Urothelium cell line (cell line): ENCODE measurements around the gene SETD6.
A peak's percentile ranks its signal among the peaks of the same experiment; 100 is the strongest.

Experiments used
- DNase-seq: peaks from one replicate; pipeline ENCODE4 v3.0.0; 2011; ENCODE audit warnings: low spot score, mixed read lengths
- FAIRE-seq: peaks from 2 replicates; lab custom pipeline; 2011; peaks lifted over from hg19 to GRCh38; lab: Jason Lieb, UNC

SETD6 gene

DNA sequence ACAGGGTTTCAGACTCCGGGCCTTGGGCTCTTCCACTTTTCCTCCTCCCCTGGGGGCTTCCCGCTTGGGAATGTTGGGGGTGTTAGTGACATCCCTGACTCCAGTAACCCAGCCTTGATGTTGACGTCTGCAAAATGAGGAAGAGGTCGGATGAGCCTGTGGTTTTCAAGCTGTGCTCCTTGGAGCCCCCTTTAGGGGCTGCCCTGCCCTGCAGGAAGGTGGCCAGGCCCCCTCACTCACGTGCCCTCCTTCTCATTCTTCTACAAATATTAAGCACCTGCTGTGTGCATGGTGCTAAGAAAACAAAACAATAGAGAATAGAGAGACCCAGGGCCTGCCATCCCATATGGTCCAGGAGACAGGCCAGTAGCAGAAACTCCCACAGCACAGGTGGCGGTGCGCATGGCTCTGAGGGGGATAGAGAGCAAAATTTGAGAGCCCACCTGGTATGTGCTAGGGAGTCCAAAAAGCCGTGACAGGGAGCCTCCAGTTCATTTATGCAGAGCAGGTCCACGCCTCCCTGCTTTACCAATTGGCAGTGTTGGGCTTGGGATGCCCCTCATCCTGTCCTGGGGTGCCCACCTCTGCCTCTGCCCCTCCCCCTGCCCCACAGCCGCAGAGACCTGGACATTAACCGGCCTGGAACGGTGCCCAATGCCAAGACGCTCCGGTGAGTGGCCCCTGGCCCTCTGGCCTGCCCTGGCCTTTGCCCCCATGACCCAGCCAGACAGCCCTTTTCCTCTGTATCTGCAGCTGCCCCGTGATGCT, 7.9 kb upstream of the SETD6 start:
- no peak for DNase-seq
- FAIRE-seq, result no peak

DNA sequence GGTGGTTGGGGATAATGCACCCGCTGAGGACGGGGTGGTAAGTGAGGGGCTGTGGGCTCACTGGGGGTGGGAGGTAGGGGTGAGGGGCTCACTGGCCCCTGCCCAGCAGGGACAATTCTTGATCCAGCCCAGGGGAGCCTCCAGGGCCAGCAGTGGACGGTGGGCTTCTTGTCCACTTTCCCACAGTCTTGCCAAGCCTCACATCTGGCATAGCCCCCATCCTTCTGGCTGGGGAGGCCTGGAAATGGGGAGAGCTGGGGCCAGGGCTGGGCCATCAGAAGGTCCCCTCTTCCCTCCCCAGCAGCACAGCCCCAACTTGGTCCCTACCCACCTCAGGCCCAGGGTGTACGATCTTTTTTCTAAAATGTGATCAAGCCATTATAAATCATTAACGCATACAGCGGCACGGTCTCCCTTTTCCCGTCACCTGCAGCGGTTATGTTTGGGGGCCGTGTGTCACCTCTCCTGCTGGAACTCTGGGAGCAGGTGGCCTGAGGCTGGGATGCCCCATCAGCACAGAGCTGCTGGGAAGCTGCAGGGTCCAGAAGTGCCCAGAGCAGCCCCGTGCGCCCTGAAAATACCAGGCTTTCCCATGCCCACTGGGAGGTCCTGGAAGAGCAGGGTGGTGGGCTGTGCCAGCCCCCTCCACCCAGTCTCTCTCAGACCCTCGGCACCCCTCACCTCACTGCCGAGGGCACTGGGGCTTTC, 7.2 kb upstream of the SETD6 start:
- FAIRE-seq (no peak), DNase-seq (no peak)

DNA sequence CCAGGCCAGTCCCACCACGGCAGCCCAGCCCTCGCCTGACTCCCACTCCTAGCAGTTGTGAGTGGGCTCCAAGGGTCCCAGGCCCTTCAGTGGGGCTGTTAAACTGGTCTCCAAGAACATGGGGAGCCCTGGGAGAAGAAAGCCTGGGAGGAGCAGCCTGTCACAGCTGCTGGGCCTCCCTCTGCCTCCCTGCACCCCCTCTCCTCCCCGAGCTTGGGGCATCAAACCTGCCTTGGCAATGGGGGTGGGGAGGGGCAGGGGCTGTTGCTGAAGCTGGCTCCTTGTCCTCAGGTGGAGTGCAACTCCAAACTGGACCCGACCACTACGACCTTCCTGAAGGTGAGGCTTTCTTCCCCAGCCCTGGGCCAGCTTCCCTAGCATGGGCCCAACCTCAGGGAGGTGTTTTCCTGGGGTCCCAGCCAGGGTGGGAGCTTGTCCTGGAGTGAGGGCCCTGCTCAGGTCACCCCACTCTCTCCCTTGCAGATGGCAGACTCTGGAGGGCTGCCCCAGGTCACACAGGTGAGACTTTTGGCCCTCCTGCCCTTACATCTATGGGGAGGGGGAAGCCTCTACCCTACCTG, 6.6 kb upstream of the SETD6 start:
- no peak for FAIRE-seq
- DNase-seq, result no peak

DNA sequence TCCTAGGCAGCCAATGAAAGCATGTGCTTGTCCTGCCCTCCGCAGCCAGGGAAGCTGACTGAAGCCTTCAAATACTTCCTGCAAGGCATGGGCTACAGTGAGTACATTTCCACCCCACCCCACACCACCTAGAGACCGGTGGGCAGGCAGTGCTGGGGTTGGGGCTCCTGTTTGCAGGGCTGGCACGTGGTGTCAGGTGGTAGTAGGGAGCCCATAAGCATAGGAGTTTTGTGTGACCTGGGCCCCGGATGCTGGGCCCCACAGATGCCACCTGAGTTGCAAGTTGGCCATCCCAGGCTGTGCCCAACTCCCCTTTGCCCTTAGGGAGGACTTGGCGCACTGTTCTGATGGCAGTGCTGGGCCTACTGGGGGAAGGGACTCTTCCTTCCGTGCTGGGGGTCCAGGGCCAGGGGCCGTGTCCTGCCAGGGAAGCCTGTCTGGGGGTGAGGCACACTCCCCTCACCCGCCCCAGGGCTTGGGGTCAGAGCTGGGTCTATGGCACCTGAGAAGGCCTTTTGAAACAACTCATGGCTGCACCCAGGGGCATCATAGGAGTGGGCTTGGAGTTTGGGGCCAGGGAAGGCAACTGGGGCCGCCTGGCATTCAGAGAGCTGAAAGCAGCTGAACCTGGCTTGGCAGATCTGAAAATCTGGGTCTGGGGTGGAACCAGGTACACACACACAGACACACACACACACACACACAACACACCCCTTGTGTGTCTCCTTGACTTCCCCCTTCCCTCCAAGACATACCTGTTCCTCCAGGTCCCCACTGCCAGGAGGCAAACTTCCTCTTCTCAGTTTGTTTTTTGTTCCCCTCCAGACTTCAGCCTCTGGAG, 5.8 kb upstream of the SETD6 start:
- DNase-seq (no peak), FAIRE-seq (no peak)

DNA sequence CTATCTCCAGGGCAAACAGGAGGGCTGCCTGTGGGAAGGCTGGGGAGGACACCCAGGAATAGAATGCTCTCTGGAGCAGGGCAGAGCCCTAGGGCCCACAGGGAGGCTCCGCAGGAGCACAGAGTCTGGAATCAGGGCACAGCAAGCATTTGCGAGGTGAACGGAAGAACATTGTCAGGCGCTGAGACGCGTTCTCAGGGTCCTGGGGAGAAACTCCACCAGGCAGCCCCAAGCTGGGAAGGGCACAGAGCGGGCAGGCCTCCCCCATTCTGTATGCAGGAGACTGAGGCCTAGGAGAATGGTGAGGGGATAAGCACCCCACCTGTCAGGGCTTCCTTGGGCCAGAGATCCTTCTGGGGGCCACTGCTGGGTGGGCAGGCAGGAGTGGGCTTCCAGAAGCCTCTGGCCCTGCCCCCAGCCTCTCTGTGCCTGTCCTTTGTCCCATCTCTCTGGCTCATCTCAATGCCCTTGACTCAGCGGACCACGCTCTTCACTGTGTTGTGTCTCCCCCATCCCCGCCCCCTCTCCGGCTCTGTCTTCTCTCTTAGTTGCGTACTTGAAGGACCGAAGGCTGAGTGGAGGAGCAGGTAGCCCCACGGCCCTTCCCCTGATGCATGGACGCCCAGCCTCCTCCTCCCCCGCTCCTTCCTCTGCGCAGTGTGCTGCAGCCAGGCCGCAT, 5.1 kb upstream of the SETD6 start:
- DNase-seq (no peak), FAIRE-seq (no peak)

DNA sequence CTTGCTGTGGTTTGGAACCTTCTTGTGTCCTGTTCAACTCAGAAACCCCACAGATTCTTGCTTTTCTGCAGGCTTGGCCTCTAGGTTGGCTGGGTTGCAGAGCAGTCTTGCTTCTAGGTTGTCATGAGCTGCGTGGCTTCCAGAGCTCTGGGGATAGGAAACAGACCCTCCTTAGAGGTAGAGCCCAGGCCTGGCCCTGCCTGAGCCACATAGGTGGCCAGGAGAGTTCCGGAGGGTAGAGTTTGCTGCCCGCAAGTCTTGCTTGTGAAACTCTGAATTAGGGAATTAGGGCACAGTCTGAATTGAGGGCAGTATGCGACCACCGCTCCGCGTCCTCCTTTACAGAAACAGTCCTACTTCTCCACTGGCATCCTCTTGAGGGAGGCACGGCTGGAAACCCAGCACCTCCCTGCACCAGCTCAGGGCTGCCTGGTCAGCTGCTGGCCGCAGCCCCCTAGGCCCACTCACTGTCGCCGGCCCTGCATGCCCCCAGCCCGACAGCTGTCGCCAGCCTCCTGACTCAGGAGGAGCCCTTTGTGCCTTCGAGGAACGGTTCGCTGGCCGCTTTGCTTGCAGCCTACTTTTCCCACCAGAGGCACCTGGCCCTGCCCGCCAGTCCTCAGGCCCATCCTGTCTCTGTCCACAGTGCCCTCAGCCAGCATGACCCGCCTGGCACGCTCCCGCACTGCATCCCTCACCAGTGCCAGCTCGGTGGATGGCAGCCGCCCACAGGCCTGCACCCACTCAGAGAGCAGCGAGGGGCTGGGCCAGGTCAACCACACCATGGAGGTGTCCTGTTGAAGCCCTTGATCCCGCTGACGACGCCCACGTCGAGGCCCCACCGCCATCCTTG, 4.3 kb upstream of the SETD6 start:
- FAIRE-seq, result no peak
- DNase-seq, result no peak

DNA sequence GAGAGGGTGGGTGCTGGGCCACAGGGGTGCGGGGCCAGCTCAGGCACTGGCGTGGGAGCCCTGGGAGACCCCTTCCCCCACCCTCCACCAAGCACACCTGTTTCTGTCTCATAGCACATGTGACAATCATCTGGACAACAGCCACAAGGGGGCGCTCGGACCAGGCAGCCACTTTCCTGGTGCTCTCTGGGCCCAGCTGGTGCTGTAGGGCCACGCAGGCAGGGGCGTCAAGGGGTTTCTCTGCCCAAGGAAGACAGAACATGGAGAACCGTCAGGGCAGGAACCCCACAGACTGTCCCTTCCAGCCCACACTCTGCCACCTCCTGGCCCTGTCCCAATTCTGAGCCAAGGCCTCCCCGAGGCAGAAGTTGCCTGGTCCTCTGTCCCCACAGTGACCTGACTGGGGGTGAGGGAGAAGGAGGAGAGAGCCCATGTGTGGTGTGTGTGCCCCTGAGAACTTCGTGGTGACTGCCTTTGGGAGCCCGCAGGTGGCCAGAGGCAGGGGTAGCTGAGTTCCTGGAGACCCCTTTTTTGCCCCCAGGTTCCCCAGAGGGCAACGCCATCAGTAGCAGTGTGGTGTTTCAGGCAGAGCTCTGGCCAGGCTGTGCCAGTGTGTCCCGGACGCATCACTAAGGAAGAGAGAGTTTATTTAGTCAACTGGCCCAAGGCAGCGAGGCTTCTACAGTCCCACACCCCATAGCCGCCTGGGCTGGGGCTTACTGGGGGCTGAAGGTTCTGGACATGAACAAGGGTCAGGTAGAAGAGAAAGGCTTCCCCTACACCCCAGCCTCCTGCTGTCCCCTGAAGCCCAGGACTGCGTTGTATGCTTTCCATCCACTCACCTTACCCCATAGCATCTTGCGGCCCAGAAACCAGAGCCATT, 3.1 kb upstream of the SETD6 start:
- FAIRE-seq (no peak), DNase-seq (peak; percentile 65)

DNA sequence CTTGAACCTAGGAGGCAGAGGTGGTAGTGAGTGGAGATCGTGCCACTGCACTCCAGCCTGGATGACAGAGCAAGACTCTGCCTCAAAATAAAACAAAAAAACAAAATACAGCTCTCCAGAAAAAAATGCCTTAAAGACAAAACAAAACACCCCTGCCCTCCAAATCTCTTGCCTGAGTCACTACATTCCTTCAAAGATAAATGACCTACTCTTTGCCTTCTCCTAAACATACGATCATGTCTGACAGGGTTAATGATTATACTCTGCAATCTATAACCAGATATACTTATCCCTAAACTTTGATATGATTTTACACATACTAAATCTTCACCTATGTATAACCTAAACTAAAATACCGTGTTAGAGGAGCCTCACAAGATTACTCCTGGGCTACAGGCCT, 1.4 kb upstream of the SETD6 start:
- FAIRE-seq, result no peak

DNA sequence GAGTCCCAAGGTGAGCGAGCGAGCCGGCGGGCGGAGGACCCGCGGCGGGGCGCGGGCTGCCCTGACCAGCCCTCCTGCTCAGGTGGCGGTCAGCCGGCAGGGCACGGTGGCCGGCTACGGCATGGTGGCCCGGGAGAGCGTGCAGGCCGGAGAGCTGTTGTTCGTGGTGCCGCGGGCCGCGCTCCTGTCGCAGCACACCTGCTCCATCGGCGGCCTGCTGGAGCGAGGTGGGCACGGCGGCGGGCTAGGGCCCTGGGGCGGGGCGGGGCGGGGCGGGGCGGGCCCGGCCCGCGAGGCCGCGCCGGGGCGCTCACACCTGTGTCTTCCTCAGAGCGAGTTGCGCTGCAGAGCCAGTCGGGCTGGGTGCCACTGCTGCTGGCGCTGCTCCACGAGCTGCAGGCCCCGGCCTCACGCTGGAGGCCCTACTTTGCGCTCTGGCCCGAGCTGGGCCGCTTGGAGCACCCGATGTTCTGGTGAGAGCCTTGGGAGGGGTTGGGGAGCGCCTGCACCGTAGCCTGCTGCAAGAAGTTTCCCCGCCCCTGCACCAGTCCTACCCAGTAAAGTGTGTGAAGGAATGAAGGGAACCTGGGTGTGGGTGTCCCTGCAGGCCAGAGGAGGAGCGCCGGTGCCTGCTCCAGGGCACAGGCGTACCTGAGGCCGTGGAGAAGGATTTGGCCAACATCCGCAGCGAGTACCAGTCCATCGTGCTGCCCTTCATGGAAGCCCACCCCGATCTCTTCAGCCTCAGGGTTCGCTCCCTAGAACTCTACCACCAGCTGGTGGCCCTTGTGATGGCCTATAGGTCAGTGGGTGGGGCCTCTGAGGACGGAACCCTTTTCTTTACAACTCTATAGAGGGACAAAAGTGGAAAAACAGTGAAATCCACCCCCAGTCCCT, 802 bp downstream of the SETD6 start:
- FAIRE-seq (no peak), DNase-seq (peak; percentile 54)

More for the DNA sequence above, 1.4 kb upstream of the SETD6 start:
- no peak for DNase-seq

DNA sequence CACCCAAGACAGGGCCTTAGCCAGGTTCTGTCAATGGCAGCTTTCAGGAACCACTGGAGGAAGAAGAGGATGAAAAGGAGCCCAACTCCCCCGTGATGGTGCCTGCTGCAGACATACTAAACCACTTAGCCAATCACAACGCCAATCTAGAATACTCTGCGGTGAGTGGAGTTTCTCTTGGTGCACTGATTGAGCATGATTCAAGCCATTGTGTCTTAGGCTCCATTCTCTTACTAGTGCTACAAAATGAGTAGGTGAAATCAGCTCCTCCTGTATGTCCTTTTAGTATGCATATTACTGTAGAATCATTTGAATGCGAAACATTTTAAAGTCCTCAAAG, 1.4 kb downstream of the SETD6 start:
- FAIRE-seq (no peak), DNase-seq (no peak)

DNA sequence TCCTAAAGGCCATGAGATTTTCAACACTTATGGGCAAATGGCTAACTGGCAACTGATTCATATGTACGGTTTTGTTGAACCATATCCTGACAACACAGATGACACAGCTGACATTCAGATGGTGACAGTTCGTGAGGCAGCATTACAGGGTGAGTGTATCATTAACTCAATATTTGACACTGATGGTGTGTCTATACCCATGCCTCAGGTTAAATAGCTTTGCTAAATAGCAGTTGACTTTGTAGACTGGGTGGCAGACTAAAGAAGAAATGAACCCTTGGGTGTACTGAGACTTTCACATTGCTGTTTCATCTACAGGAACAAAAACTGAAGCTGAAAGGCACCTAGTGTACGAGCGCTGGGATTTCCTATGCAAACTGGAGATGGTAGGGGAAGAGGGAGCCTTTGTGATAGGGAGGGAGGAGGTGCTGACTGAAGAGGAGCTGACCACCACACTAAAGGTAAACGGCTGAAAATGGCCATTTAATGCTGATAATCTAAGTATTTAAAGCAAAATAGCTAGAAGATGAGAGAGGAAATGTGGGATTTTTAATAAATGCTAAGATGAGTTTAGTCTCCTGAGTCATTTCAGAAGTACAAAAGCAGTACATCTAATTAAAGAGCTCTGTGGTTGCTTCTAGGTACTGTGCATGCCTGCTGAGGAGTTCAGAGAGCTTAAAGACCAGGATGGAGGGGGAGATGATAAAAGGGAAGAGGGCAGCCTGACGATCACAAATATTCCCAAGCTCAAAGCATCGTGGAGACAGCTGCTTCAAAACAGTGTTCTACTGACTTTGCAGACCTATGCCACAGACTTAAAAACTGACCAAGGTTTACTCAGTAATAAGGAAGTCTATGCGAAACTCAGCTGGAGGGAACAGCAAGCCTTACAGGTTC, 3.0 kb downstream of the SETD6 start:
- no peak for FAIRE-seq

DNA sequence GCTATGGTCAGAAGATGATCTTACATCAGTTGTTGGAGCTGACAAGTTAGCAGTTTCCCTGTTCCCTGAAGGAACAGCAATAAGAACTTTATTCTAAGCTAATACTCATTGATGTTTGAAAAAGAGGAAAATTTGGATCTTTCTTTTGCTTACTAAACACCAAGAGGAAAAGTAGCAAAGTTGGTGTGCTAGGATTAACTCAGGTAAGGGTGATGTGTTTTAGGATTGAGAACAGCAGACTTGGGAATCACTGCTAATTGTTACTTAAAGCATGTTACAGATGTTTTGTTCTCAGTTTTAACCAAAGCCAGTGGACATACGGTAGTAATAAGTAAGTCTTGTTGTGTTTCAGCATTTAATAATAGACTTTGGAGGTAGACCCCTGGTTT, 3.7 kb downstream of the SETD6 start:
- DNase-seq (no peak), FAIRE-seq (no peak)

More for the DNA sequence above, 3.0 kb downstream of the SETD6 start:
- no peak for DNase-seq

DNA sequence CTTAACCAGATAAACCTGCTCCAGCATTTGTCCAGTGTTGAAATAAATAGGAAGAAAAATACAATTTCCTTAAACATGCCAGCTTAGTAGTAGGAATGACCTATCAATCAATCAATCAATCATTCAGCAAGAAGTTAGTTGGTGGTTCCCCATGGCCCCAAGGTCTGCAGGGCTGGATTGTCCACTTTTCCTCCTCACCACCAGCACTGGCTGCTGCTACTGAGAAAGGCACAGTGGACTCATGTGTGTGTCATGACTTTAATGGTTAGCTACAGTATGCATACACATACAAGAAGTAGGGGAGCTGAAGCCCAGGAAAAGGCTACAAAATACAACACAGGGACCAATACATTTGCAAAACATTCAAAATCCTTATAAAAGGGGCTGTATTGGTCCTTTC, 4.4 kb downstream of the SETD6 start:
- FAIRE-seq, result no peak

DNA sequence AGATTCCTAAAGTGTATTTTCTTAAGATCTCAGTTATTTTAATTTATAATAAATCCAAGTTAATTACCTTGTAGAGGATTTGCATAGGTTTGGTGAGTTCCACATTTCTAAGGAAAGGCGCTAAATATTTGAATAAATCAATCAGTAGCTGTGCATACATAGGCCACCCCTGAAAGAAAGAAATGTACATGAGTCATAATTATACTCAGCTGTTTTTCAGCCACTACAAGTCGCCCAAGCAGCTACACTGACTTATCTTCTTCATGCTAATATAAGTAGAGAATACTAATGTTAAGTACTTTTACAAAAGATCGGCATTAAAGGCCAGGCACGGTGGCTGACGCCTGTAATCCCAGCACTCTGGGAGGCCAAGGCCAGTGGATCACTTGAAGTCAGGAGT, 14.9 kb downstream of the SETD6 start:
- FAIRE-seq, result no peak
- no peak for DNase-seq

More for the DNA sequence above, 4.4 kb downstream of the SETD6 start:
- DNase-seq, result no peak

DNA sequence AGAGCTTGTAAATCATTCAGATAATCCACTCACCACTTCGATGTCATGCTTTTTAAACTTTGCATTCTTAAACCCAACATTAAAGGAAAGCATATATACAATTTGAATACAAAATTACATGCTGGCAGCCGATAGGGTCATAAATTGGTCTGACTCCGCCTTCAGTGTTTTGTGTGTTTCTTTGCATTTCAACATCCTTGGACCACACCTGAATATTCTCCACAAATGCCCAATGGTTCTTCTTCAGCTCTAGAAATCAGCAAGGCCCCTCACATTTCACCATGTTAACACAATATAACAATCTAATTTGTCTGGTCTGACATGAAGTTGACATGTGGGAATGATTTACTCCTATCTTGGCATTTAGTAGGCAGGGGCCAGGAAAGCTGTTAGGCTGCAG, 17.1 kb downstream of the SETD6 start:
- DNase-seq, result no peak
- FAIRE-seq, result no peak

DNA sequence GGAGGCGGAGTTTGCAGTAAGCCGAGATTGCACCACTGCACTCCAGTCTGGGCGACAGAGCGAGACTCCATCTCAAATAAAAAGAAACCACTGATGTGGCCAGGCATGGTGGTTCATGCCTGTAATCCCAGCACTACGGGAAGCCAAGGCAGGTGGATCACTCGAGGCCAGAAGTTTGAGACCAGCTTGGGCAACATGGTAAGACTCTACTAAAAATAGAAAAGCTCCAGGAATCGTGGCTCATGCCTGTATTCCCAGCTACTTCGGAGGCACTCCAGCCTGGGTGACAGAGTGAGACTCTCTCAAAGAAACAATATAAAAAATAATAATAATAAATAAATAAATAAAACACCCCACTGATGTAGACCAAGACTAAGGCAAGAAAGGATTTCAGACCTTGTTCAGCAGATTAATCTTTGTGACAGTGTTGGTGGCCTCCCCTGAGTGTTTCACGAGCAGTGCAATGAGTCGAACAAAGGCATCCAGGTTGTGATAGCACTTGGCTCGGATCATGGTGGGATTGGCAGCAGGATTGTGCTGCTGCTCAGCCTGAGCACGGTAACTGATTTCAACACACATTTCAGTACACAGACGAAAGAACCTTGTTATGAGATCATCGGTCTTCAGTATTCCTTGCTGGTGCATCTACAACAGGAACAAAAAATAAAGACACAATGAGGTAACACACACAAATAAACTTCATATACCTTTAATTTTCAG, 18.6 kb downstream of the SETD6 start:
- DNase-seq, result no peak
- no peak for FAIRE-seq
